HG02970 (cell line): Measurements from ENCODE around the gene PAK5.

Source experiments
- ATAC-seq: cut with Tn5 transposase; IDR thresholded peaks from one replicate; pipeline ENCODE4 v1.9.1; 2021; ENCODE audit warnings: mild to moderate bottlenecking, moderate library complexity, moderate number of reproducible peaks; ENCODE audit not compliant: unreplicated experiment, low FRiP score

PAK5 gene

DNA sequence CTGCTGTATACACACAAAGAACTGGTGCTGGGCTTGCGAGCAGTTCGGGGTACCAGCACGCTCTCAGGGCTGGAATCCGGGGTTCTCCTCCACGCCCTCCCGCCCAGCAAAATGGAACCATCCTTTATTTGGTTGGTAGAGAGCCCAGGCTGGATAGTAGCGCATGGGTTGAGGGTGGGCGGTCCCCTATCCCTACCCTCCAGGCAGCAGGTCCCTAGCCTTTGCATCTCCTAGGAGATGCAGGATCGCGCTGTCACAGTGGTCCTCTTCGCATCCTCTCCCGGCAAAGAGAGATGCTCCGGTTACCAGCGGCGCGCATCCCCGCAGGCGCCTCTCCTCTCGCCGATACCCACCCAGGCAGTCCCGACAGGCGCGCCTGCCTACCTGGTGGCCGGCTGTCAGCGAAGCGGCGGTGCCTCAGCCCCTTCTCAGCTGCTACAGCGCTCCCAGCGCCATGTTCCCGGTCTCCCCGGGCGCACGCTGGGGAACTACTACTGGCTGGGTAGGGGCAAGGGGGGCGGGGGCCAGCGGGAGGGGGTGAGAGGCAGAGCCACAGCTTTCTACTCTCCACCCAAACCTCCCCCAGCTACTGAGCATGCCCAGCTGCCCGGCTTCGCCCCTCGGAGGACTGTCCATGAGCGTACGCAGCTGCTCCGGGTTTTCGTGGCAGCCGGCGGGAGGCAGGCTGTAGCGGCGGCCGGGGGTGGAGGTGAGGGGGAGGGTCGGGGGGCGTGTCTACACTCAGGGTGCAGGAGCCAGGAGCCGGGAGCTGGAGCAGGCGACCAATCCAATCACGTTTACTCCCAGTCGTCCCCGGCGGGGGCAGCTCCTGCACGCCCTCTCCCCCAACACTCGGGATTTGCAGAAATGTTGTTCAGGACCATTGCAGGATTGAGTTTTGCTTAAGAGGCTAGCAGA lies at the start of gene PAK5:
Gene PAK5, minus strand, starts transcription at position 699 of the 918 bp plus-strand sequence. CDS start 194,748 bp downstream, outside the sequence.
- no peak for ATAC-seq

DNA sequence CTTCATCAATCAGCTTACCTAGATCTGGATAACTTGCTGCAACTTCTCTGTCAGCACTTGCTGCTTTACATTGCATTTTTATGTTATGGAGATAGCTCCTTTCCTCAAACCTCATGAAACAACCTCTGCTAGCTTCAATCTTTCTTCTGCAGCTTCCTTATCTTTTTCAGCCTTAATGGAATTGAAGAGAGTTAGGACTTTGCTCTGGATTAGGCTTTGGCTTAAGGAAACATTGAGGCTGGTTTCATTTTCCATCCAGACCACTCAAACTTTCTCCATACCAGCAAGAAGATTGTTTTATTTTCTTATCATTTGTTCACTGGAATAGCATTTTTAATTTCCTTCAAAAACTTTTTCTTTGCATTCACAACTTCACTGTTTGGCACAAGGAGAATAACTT lies 48.8 kb upstream of the PAK5 start:
- no peak for ATAC-seq

DNA sequence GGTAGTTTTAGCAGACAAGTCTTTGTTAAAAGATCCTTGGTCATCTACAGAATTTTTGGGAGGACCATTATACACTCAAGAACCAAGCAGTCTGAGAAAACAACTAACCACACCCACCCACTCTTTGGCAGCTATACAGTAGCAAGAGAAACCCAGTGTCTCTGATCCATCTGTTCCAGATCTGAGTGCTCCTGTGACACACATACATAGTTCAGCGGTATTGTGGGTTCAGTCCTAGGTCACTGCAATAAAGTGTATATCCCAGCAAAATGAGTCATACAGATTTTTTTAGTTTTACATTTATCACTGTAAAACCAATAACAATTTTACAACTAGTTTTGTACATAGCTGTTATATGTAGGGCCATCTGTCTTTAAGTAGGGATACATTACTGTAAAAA lies 47.4 kb upstream of the PAK5 start:
- ATAC-seq = no peak

DNA sequence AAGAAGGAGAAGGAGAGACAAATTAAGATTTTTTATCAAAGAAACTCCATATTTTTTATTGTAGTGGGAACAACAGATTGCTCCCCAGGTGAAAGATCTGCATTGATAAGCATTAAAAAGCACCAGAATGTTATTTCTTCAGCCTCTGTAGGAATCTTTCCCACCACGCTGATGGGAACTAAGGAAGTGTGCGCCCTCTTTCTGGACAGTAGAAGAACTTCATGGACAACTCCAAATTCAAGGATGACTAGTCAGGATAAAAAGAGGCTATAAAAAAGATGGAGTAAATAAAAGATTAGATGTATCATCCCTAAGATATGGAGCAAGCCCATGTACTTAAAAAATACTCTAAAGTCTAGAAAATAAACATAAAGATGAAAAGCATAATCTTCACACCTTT lies 45.8 kb upstream of the PAK5 start:
- ATAC-seq = no peak

DNA sequence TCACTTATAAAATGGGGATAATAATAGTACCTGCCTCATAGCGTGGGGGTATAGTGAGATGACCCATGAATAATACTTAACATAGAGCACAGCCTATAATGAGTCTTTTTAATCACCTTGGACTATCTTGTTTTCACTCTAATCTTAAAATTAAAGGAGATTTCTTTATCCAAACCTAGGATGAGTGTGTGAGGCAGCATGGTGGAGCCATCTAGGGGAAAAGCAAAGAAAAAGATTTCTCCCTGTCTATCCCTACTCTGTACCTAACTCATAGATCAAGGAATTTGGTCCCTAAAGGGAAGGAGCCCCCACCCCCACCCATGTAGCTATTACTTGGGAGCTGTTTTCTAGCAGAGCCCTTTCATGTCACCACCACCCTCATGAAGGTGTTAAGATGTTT lies 45.2 kb upstream of the PAK5 start:
- ATAC-seq = no peak

DNA sequence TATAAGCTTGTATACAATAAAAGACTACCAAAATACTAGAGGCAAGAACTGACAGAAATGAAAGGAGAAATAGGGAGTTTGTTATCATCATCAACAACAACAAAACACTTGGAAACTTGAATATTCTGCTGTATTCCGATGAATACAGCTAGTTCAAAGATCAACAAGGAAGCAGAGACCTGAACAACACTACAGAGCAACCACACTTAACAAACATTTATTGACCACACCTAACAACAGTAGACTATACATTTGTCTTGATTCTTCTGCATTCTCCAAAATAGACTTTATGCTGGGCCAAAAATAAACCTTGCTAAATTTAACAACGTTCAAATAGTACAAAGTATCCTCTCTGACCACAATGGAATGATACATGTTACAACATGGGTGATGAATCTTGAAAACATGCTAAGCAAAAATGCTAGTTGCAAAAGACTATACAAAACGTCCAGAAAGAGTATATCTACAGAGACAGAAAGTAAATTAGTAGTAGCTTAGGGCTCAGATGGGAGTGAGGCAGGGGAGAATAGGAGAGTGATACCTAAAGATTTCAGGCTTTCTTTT lies 39.1 kb upstream of the PAK5 start:
- ATAC-seq = no peak

DNA sequence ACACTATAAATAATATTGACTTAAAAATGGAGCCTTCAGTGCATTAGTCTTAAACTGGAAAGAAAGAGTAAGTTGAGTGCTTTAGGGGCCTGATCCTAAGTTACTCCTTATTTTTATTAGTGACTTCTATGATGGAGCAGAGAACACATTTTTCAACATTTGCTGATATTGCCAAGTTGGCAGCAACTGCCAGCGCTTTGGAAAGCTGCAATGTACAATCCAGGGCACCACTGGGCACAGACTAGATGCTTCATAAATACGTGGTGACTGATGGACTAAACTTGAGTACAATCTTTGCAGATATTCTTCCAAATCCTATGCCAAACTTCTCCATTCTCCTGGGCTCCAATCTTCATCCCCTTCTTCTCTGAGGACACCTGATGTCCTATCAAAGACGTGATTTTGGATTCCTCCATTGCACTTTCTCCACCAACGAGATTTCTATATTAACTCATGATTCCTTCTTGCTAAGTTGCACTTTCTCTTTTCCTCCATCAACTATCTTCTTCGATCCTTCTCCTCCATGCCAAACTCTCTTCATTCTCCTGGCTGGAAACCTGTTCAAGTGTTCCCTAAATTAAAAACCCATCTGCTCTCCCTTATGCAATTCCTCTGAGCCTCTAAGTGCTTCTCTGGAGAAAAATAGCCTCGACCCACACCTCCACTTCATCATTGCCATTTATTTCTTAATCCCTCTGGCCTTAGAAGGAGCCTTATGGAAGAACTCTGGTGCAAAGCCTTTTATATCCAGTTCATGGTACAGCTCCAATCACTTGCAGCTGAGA lies 28.5 kb upstream of the PAK5 start:
- ATAC-seq = no peak

DNA sequence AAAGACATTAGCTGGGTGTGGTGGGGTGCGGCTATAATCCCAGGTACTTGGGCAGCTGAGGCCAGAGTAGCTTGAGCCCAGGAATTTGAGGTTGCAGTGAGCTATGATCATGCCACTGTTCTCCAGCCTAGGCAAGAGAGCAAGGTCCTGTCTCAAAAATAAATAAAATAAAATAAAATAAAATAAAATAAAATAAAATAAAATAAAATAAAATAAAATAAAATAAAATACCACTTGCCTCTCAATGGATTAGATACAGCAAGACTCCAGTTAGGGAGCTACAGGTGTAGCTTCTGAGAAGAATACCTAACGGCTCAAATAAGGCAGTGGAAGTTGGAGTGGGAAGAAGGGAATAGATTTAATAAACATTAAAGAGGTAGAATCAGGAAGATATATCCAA lies 13.7 kb upstream of the PAK5 start:
- no peak for ATAC-seq

DNA sequence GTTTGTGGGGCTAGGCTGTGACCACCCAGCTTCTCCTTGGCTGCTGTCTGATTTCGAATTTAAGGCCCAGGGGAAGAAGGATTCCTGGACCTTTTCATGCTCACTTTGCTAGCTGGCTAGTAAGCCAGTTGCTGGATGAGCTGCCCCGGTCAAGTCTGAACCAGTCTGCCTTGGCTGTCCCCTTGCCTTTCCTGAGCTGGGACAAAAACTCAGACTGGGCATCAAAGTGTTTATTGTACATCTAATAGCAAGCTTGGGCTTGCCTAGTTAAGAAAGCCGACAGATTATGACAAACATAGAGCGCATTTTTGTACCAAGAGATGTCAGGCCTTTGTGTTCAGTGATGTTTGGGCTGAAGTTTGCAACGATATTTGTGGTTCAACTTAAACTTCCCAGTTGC lies 750 bp upstream of the PAK5 start:
- no peak for ATAC-seq

DNA sequence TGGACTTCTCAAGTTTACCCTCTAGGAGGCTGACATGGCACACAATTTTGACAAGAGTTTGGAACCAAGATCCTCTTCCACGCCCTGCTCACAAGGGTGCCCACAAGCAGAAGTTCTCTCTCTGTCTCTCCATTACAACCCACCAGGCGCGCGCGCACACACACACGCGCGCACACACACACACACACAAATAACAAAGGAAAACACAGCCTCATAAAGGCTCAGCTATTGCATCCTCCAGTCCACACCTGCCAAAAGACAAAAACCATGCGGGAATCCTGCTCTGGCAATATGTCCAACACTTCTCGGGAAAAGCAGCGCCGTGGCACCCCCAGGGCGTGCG lies 870 bp downstream of the PAK5 start:
- no peak for ATAC-seq

DNA sequence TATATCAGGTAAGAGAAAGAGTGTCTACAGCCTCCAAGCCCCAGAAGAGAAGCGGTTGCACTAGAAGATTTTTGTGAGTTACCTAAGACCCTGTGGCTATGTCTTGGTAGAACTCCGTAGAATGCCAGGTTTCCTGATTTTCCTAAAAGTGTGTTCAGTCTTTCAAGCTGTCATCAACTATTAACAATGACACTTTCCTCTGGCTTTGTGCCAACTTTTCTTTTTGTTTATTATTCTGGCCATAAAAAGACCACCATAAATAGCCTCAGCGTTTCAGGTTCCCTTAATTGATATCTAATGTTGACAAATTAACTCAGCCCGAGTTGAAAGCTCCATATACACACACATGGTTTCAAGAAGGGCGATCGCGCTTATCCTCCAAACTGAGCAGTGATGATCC lies 1.2 kb downstream of the PAK5 start:
- ATAC-seq = no peak

DNA sequence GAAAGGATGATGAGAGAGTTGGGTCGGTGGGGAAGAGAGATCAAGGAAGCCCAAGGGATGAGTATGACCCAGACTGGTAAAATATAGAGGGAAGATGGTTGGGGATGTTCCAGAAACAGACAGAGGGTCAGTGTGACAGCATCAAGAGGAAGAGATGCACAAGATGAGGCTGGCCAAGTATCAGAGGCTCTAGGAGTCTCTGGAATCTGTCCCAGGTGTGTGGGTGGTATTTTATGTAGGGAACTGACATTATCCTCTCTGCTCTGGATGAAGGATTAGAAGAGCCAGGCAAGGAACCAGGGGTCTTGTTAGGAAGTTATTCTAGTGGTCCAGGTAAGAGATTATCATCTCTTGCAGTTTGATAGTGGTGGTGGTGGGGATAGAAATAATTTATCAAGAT lies 3.6 kb downstream of the PAK5 start:
- no peak for ATAC-seq

DNA sequence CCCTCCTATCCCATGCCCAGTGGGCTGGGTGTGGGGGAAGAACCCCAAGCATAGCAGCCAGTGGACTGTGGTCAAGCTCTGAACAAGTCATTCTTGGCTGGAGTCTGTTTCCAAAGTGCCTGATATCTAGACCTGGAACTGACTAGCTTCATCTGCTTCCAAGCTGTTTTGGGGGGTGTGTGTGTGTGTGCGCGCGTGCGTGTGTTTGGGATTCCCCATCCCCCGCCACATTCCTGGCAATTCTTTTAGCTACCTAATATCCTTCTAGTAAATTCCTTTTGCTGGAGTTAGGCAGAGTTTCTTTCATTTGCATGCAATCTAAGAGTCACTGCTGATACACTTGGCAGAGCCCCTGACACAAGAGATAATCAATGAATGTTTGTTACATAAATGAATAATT lies 7.8 kb downstream of the PAK5 start:
- no peak for ATAC-seq

DNA sequence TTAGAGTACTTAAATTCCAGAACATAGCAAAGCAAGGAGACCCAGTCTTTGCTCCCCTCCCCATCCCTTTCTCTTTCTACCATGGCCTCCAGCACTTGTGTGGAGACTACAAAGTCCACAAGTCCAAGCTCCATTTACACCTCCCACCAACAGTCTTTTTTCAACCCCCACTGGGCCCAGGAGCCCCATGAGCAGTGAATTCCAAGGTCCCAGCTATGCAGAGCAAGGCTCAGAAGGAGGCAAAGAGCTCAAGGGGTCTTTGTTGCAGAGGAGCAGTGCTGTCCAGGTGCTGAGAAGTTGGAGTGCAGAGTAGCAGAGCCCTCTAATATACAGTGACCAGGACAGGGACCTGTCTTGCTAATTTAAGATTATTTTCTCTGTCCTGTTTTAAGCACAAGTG lies 9.0 kb downstream of the PAK5 start:
- ATAC-seq = no peak

DNA sequence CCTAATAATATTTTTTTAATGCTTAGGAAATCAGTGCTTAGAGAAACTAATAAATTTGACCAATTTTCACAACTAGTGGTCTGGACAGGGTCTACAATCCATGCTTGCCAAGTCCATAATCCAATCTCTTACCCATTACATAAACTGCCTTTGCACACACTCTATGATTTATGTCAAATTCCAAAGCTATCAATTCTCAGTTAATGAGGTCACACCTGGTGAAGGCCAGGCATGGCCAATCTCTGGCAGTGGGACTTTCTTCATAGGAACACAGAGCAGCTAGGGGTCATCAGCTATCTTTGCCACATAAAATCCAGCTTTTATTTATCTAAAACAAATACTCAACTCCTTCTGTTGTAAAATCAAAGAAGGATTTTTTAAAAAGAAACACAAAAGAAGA lies 21.2 kb downstream of the PAK5 start:
- ATAC-seq = no peak

DNA sequence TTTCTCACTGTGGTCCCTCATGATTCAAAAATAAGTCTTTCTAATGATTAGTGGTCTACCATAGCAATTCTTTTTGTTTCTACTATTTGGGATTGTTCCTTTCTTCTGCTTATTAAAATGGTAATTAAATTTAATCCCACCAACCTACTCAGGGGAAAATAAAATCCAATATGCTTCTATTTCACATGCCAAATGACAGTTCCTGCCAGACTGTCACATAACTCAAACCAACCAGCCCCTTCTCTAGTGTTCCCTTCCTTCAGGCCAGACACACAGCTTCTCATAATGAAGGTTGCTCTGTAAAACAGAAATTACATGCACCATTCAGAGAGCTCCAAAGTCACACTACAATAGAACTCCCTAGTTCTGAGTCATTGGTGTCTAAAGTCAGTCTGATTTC lies 23.2 kb downstream of the PAK5 start:
- ATAC-seq = no peak

DNA sequence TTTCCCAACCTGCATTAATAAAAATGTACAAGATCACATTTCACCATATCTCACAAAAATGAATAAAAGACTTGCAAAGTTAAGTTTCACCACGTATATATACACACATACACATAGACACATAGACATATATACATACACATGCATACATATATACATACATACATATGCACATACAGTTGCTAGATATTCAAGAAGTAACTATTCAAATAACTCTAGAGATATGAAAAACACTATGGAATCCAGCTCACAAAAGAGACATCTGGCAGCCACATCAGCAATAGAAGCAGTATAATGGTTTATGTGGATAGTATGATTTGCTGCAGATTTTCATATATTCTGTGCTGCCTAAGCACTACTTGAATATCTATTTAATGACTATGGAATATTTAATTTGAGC lies 28.1 kb downstream of the PAK5 start:
- ATAC-seq = no peak

DNA sequence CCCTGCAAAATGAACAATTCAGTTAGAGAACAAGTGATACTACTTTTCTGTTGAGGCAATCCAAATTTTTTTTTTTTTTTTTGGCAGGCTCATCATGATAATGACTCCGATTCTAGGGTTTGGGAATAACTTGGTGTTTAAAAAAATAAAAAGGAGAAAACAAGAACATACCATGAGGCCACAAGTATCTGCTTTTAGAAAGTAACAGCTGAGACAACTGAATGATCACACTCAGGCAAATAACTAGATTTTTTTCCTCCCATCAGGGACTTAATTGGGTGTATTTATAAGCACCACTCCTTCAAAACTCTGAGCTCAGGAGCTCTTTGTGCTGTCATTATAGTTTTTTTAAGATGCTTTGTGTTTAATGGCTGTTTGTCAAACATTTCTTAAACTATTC lies 29.6 kb downstream of the PAK5 start:
- ATAC-seq = no peak

DNA sequence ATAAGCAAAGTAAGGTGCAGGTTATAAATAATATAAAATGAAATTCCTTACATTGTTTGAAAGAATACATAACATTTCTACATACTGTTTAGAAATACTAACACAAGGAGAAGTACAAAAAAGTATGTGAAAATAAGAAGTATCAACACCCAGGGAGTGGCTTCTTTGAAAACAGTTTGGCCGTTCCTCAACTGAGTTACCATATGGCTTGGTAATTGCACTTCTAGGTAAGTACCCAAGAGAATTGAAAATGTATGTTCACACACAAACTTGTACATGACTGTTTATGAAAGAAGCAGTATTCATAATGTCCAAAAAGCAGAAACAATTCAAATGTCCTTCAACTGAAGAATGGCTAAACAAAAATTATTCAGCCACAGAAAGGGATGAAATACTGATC lies 30.7 kb downstream of the PAK5 start:
- ATAC-seq = no peak

DNA sequence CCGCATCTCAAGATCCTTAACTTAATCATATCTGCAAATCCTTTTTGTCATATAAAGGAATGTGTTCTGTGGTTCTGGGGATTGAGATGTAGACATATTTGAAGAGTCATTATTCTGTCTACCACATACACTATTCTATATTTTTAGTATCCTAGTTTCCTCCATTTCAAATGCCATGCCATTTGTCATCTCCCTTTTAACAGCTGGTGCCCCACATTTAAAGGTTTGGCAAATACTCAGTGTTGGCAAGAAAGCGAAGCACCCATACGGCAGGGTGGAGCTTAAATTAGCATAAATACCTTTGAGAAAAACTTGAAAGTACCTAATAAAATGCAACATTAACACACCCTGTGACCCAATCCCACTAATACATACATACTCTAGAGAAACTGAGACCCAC lies 31.7 kb downstream of the PAK5 start:
- ATAC-seq = no peak

DNA sequence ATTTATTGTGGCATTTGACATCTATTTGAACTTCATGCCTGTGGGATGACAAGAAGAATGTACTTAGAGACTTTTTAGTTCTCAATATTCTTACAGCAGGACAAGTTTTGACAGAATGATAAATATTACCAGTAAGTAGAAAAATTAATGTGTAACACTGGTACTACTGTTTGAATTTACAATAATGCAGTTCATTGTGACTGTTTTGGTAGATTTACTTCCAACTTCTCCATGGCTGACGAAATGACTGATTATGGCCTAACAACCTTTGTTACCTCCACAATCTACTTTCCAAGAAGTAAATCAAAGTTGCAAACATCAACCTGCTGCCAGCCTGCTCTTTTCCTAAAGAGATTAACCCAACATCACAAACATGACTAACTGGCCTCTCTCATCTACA lies 38.5 kb downstream of the PAK5 start:
- ATAC-seq = no peak

DNA sequence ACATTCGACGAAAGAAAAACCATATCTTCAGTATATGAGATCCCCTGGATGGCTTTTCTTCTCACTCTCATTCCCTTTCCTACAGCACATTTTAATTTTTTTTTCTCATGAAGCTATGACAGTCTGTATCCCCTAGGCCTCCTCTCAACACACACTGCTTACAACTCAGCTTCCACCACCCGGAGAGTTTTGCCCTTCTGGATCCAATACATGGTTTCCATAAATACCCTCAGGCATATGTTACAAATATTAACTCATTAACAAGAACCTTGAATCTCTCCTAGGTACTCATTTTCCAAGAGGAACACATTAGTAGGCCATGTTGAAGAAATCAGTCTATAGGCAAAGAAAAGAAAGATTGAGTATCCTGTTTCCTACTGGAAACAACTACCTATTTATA lies 44.0 kb downstream of the PAK5 start:
- no peak for ATAC-seq
